Esophagus muscularis mucosa (tissue), 4 donors: ENCODE data around the gene AKAP6. TPM values are rescaled to one million over a fixed set of nuclear protein-coding genes. Genes with fewer than 3 reads are reported as not detected.

Source experiments
- DNase-seq: peaks from one replicate; pipeline ENCODE4 v3.0.0-alpha.2; 2017; ENCODE audit errors: extremely low spot score
- H3K27ac ChIP-seq, 4 donors: fragments of 200-600 bp; sonication (generic); replicated peaks in 1 of 4; 1 replicate in 3 of 4; 2 replicates in 1 of 4; pipeline ENCODE4 v1.5.1; 2016 to 2019; ENCODE audit warnings: mild to moderate bottlenecking in 1 of 4
- H3K27me3 ChIP-seq, 4 donors: fragments of 200-600 bp; sonication (generic); one replicate each; pipeline versions ENCODE4 v1.5.1 to v1.6.0; 2016 to 2019
- H3K36me3 ChIP-seq, 4 donors: fragments of 200-600 bp; sonication (generic); one replicate each; pipeline ENCODE4 v1.5.1; 2016 to 2019
- H3K4me1 ChIP-seq, 4 donors: fragments of 200-600 bp; sonication (generic); one replicate each; pipeline ENCODE4 v1.5.1; 2016 to 2019
- H3K4me3 ChIP-seq, 4 donors: fragments of 200-600 bp; sonication (generic); 1 replicate in 2 of 4; 2 replicates in 2 of 4; pipeline ENCODE4 v1.5.1; 2016 to 2019; ENCODE audit warnings: mild to moderate bottlenecking in 4 of 4, moderate library complexity in 1 of 4
- H3K9me3 ChIP-seq, 4 donors: fragments of 200-600 bp; sonication (generic); 1 replicate in 3 of 4; 2 replicates in 1 of 4; pipeline ENCODE4 v1.5.1; 2016 to 2019
- EP300 ChIP-seq: sonication (generic); formaldehyde crosslinking; IDR thresholded peaks from one replicate; pipeline ENCODE4 v1.6.1; 2017; ENCODE audit warnings: antibody characterized with exemption
- POLR2A ChIP-seq: fragments of 450-650 bp; IDR thresholded peaks from one replicate; pipeline ENCODE4 v1.6.1; 2017; ENCODE audit warnings: antibody characterized with exemption, moderate library complexity, mild to moderate bottlenecking, low read depth
- POLR2AphosphoS5 ChIP-seq, 2 donors: sonication (generic); formaldehyde crosslinking; IDR thresholded peaks; one replicate each; pipeline ENCODE4 v1.6.1; 2017; ENCODE audit warnings: antibody characterized with exemption in 2 of 2
- WGBS: methylation state at CpG from one replicate; pipeline ENCODE4 v1.1.5; 2018; 5-methylcytosine and 5-hydroxymethylcytosine counted together
- intact Hi-C: fragments of 100-400 bp; cut with DNase I; formaldehyde crosslinking; loops from one replicate; pipeline ENCODE4 v1.15.1; 2023
- total RNA-seq, 4 donors: library from RNA; depleted of rRNA; stranded (reverse); fragments of >200 nt; gene quantifications; one replicate each; pipeline versions ENCODE4 v1.1.0 to v1.2.1, GENCODE V29; 2016
- TF ChIP-seq, protein P1 (sequence below), 3 experiments: fragments of 200-600 bp in 2 of 3; fragments of 450-650 bp in 1 of 3; sonication (generic) in 2 of 3; IDR thresholded peaks; one replicate each; pipeline ENCODE4 v1.5.1; 2017 to 2019; ENCODE audit warnings: antibody characterized with exemption in 3 of 3, mild to moderate bottlenecking in 2 of 3, moderate library complexity in 1 of 3

Gene AKAP6
- total RNA-seq, 4 donors from 2014 or later = 21.3 to 38.6 (median 31.5) TPM

GRCh38 chr14:32432813-32433538 is 103.9 kb downstream of the AKAP6 start:
- TF ChIP-seq EP300 = no peak
- TF ChIP-seq, protein P1, sequence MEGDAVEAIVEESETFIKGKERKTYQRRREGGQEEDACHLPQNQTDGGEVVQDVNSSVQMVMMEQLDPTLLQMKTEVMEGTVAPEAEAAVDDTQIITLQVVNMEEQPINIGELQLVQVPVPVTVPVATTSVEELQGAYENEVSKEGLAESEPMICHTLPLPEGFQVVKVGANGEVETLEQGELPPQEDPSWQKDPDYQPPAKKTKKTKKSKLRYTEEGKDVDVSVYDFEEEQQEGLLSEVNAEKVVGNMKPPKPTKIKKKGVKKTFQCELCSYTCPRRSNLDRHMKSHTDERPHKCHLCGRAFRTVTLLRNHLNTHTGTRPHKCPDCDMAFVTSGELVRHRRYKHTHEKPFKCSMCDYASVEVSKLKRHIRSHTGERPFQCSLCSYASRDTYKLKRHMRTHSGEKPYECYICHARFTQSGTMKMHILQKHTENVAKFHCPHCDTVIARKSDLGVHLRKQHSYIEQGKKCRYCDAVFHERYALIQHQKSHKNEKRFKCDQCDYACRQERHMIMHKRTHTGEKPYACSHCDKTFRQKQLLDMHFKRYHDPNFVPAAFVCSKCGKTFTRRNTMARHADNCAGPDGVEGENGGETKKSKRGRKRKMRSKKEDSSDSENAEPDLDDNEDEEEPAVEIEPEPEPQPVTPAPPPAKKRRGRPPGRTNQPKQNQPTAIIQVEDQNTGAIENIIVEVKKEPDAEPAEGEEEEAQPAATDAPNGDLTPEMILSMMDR (IDR thresholded peaks at IDR 0.05) = no peak
- TF ChIP-seq POLR2AphosphoS5 (IDR thresholded peaks at IDR 0.05) = peak; percentile 19 to 64
- no peak for TF ChIP-seq POLR2A
- peaks cover 0 to 66% (median 48%) of the 10 kb centered on the region in 4 donors for H3K4me1 ChIP-seq

GRCh38 chr14:32434180-32434579 is 105.1 kb downstream of the AKAP6 start:
- H3K9me3 ChIP-seq = no peaks in the 10 kb centered on the region
- peaks cover 12 to 65% (median 45%) of the 10 kb centered on the region in 4 donors for H3K4me1 ChIP-seq
- intact Hi-C loops = no loop called here
- TF ChIP-seq POLR2AphosphoS5 (IDR thresholded peaks at IDR 0.05) (no peak), POLR2A (no peak), EP300 (no peak)
- TF ChIP-seq, protein P1 (IDR thresholded peaks at IDR 0.05) = no peak
- 61% methylated on average over 2 of the region's 2 CpGs for WGBS
- peak overlapping the region; percentile 73 to 84 (median 79) for H3K27ac ChIP-seq
- no peaks in the 10 kb centered on the region for H3K27me3 ChIP-seq
- peak overlapping the region; percentile 31 to 44 (median 37) for H3K4me3 ChIP-seq
- DNase-seq = no peak
- H3K36me3 ChIP-seq = no peaks in the 10 kb centered on the region

More at GRCh38 chr14:32432813-32433538, 103.9 kb downstream of the AKAP6 start:
- peak overlapping the region; percentile 31 to 44 (median 37) for H3K4me3 ChIP-seq
- no peak for DNase-seq
- 80% methylated on average over 8 of the region's 8 CpGs for WGBS
- peak overlapping the region; percentile 73 to 84 (median 79) for H3K27ac ChIP-seq
- H3K27me3 ChIP-seq = no peaks in the 10 kb centered on the region
- intact Hi-C loops = no loop called here
- no peaks in the 10 kb centered on the region for H3K36me3 ChIP-seq
- H3K9me3 ChIP-seq = no peaks in the 10 kb centered on the region

DNA sequence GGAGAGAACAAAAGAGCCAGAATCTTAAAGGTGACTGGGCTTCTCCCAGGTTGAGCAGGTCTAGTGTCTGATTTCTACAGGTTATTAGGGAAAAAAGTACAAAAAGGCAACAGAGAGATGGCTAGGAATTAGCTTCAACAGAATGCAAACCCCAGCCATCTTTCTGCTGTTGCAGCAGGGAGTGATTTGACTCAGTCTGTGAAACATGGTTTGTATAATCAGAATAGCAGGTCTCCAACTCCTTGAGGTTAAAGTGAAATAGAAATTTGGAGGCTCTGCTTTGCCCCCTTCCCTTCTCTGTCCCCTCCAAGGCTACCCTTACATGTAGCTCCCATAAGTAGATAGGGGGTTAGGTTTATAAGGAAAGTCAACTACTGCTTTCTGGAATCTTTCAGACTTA is 105.8 kb downstream of the AKAP6 start:
- H3K9me3 ChIP-seq = no peaks in the 10 kb centered on the region
- H3K36me3 ChIP-seq = no peaks in the 10 kb centered on the region
- peaks cover 17 to 63% (median 46%) of the 10 kb centered on the region in 4 donors for H3K4me1 ChIP-seq
- H3K4me3 ChIP-seq = peak overlapping the region; percentile 31 to 44 (median 37)
- intact Hi-C loops = no loop called here
- H3K27me3 ChIP-seq = no peaks in the 10 kb centered on the region
- TF ChIP-seq, protein P1 (IDR thresholded peaks at IDR 0.05) = no peak
- TF ChIP-seq POLR2A = no peak
- TF ChIP-seq EP300 = no peak
- no peak for TF ChIP-seq POLR2AphosphoS5 (IDR thresholded peaks at IDR 0.05)
- no peak for DNase-seq
- peak overlapping the region; percentile 73 to 84 (median 79) for H3K27ac ChIP-seq

DNA sequence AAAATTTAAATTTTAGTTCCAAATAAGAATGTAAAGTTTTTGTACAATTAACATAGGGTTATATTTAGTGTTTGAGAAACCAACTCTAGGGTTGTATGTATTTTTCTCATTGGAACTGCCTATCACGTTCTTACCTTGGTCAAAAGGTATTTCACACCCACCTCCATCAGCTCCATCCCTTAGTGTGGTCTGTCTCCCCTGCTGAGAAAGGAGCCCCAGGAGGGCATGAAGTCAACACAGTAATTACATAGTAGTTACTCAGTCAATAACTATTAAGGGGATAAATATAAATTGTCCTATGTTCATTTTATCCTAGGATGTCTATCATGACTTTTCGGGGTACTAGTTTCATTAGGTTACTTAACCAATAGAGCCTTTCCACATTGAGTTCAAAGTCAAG is 106.3 kb downstream of the AKAP6 start:
- no peaks in the 10 kb centered on the region for H3K36me3 ChIP-seq
- peaks cover 17 to 58% (median 46%) of the 10 kb centered on the region in 4 donors for H3K4me1 ChIP-seq
- intact Hi-C loops = no loop called here
- peak overlapping the region in 1 of 4 donors; percentile 31 for H3K4me3 ChIP-seq
- no peaks in the 10 kb centered on the region for H3K9me3 ChIP-seq
- H3K27ac ChIP-seq = peak overlapping the region in 3 of 4 donors; percentile 73 to 84 (median 81)
- DNase-seq = no peak
- WGBS = 89% methylated on average over 2 of the region's 2 CpGs
- TF ChIP-seq EP300 (no peak), POLR2A (no peak), POLR2AphosphoS5 (IDR thresholded peaks at IDR 0.05) (no peak)
- TF ChIP-seq, protein P1 (IDR thresholded peaks at IDR 0.05) = no peak
- no peaks in the 10 kb centered on the region for H3K27me3 ChIP-seq
